C4-2B (cell line): ENCODE measurements around the gene HAAO.

Experiments
- H3K27ac ChIP-seq: fragments of 450-650 bp; 2 replicates; pipeline ENCODE4 v1.5.1; 2017
- CTCF ChIP-seq: fragments of 450-650 bp; conservative IDR thresholded peaks from 2 replicates; pipeline ENCODE4 v1.5.1; 2017; ENCODE audit warnings: mild to moderate bottlenecking
- ZFX ChIP-seq: fragments of 450-650 bp; IDR thresholded peaks from 2 replicates; pipeline ENCODE4 v1.6.1; 2017

HAAO gene

GRCh38 chr2:42795841-42796301, 3.5 kb upstream of the HAAO start:
- H3K27ac ChIP-seq: no peak overlapping the region
- TF ChIP-seq CTCF: no peak

- H3K27ac ChIP-seq: no peak overlapping the region
- TF ChIP-seq ZFX (no peak), CTCF (no peak)
These were observed 2.9 kb upstream of the HAAO start for GRCh38 chr2:42795275-42795674.

GRCh38 chr2:42794271-42795046, 2.1 kb upstream of the HAAO start:
- no peak for TF ChIP-seq ZFX
- TF ChIP-seq CTCF: peak; percentile 21; the same call in 1 of the 2 replicates

GRCh38 chr2:42793334-42794270, 1.2 kb upstream of the HAAO start:
- TF ChIP-seq ZFX: no peak
- TF ChIP-seq CTCF: no peak
- no peak overlapping the region for H3K27ac ChIP-seq

More at GRCh38 chr2:42794271-42795046, 2.1 kb upstream of the HAAO start:
- H3K27ac ChIP-seq: no peak overlapping the region

- H3K27ac ChIP-seq: no peak overlapping the region
- no peak for TF ChIP-seq ZFX
- TF ChIP-seq CTCF: no peak
These were observed 248 bp downstream of the HAAO start for GRCh38 chr2:42792087-42792582.

- TF ChIP-seq ZFX (no peak), CTCF (no peak)
- no peak overlapping the region for H3K27ac ChIP-seq
These were observed 777 bp downstream of the HAAO start for GRCh38 chr2:42791606-42792005.

- no peak overlapping the region for H3K27ac ChIP-seq
- TF ChIP-seq CTCF: no peak
- TF ChIP-seq ZFX: no peak
These were observed 2.6 kb downstream of the HAAO start for GRCh38 chr2:42789751-42790150.
